22Rv1 (cell line): Measurements from ENCODE around the gene AUTS2.

Experiments
- H3K27ac ChIP-seq: fragments of 450-650 bp; 2 replicates; pipeline ENCODE4 v1.5.1; 2017
- CTCF ChIP-seq: fragments of 450-650 bp; IDR thresholded peaks from 2 replicates; pipeline ENCODE4 v1.5.1; 2017; ENCODE audit warnings: mild to moderate bottlenecking
- ZFX ChIP-seq: fragments of 450-650 bp; IDR thresholded peaks from 2 replicates; pipeline ENCODE4 v1.6.1; 2017; ENCODE audit warnings: antibody characterized with exemption, borderline replicate concordance

AUTS2 gene

GRCh38 chr7:70325509-70326101, 727.3 kb downstream of the AUTS2 start:
- no peak for TF ChIP-seq ZFX
- no peak for TF ChIP-seq CTCF
- no peak overlapping the region for H3K27ac ChIP-seq

- H3K27ac ChIP-seq, result no peak overlapping the region
- TF ChIP-seq ZFX (no peak), CTCF (no peak)
Observed at GRCh38 chr7:70334295-70334694, 736.0 kb downstream of the AUTS2 start.

GRCh38 chr7:70334871-70335270, 736.6 kb downstream of the AUTS2 start:
- no peak overlapping the region for H3K27ac ChIP-seq
- no peak for TF ChIP-seq CTCF
- no peak for TF ChIP-seq ZFX

- no peak overlapping the region for H3K27ac ChIP-seq
- TF ChIP-seq CTCF (no peak), ZFX (no peak)
Observed at GRCh38 chr7:70336536-70336935, 738.3 kb downstream of the AUTS2 start.

GRCh38 chr7:70338015-70338414, 739.7 kb downstream of the AUTS2 start:
- no peak overlapping the region for H3K27ac ChIP-seq
- no peak for TF ChIP-seq ZFX
- no peak for TF ChIP-seq CTCF

GRCh38 chr7:70340236-70340635, 742.0 kb downstream of the AUTS2 start:
- H3K27ac ChIP-seq, result no peak overlapping the region
- no peak for TF ChIP-seq ZFX
- TF ChIP-seq CTCF, result no peak

GRCh38 chr7:70341446-70341845, 743.2 kb downstream of the AUTS2 start:
- TF ChIP-seq CTCF (no peak), ZFX (no peak)
- no peak overlapping the region for H3K27ac ChIP-seq
